NT2/D1 (cell line): ENCODE measurements around the gene TNS3.

Source experiments
- SUZ12 ChIP-seq: IDR thresholded peaks from 2 replicates; pipeline ENCODE4 v1.6.1; 2011; ENCODE audit not compliant: insufficient read length, insufficient read depth; ENCODE audit errors: extremely low read depth
- YY1 ChIP-seq: IDR thresholded peaks from 2 replicates; pipeline ENCODE4 v1.6.1; 2011; ENCODE audit not compliant: insufficient read length, insufficient read depth
- ZNF274 ChIP-seq: IDR thresholded peaks from 2 replicates; pipeline ENCODE4 v1.6.1; 2011; ENCODE audit warnings: mild to moderate bottlenecking, low read depth, low read length

GRCh38 chr7:47579458-47579857 is 2.5 kb downstream of the TNS3 start:
- TF ChIP-seq SUZ12 (no peak), ZNF274 (no peak), YY1 (no peak)
